Stomach (tissue), 4 donors: ENCODE results near the gene TREM1.

Experiments
- POLR2A ChIP-seq, 4 donors: fragments of 450-650 bp; IDR thresholded peaks; one replicate each; pipeline ENCODE4 v1.6.1; 2016; ENCODE audit warnings: antibody characterized with exemption in 4 of 4, control low read depth in 2 of 4, mild to moderate bottlenecking in 1 of 4, moderate library complexity in 1 of 4
- POLR2AphosphoS5 ChIP-seq, 3 donors: sonication (generic); formaldehyde crosslinking; IDR thresholded peaks; one replicate each; pipeline ENCODE4 v1.6.1; 2016; ENCODE audit warnings: antibody characterized with exemption in 3 of 3
- TF ChIP-seq, protein P1 (sequence below), 7 experiments: fragments of 450-650 bp in 4 of 7; fragments of 200-600 bp in 3 of 7; sonication (generic) in 3 of 7; IDR thresholded peaks; one replicate each; pipeline ENCODE4 v1.5.1; 2016 to 2019; ENCODE audit warnings: antibody characterized with exemption in 7 of 7, control low read depth in 2 of 7, mild to moderate bottlenecking in 1 of 7

DNA sequence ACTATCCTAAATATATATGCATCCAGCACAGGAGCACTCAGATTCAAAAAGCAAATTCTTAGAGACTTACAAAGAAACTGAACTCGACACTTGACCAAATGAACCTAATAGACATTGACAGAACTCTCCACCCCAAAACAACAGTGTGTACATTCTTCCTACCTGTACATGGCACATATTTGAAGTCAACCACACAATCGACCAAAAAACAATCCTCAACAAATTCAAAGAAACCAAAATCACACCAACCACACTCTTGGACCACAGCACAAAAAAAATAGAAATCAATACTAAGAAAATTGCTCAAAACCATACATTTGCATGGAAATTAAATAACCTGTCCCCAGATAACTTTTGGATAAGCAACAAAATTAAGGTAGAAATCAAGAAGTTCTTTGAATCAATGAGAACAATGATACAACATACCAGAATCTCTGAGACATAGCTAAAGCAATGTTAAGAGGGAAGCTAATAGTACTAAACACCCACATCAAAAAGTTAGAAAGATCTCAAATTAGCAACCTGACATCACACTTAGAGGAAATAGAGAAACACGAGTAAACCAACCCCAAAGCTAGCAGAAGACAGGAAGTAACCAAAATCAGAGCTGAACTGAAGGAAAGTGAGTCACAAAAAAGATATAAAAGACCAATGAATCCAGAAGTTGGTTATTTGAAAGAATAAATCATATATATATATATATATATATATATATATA, 12.5 kb upstream of the TREM1 start:
- TF ChIP-seq, protein P1, sequence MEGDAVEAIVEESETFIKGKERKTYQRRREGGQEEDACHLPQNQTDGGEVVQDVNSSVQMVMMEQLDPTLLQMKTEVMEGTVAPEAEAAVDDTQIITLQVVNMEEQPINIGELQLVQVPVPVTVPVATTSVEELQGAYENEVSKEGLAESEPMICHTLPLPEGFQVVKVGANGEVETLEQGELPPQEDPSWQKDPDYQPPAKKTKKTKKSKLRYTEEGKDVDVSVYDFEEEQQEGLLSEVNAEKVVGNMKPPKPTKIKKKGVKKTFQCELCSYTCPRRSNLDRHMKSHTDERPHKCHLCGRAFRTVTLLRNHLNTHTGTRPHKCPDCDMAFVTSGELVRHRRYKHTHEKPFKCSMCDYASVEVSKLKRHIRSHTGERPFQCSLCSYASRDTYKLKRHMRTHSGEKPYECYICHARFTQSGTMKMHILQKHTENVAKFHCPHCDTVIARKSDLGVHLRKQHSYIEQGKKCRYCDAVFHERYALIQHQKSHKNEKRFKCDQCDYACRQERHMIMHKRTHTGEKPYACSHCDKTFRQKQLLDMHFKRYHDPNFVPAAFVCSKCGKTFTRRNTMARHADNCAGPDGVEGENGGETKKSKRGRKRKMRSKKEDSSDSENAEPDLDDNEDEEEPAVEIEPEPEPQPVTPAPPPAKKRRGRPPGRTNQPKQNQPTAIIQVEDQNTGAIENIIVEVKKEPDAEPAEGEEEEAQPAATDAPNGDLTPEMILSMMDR (IDR thresholded peaks at IDR 0.05): no peak
- TF ChIP-seq POLR2AphosphoS5 (IDR thresholded peaks at IDR 0.05): no peak
- no peak for TF ChIP-seq POLR2A (IDR thresholded peaks at IDR 0.05)
